ENCODE results near the gene CTIF.

The CTIF gene

GRCh38 chr18:48533340-48534070 is 5.3 kb upstream of the CTIF start:
- DNase-seq (ENCODE audit: low read depth) = no peak

DNA sequence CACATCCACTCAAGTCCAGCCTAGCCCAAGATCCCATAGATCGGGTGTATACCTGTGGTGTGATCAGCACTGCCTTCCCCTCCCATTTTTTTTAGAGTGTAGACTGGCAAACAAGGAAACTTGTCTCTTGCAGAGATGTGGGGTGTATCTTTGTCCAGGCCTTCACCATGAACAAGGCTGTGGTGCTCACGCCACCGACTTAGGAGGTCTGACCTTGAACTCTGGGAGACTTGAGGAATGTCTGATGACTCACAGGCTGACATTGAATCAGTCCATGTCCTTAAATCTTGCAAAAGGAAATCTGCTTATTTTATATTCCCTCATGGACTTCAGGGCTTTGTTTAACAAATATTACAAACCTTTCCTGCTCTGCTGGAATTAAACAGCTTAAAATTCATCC is 4.5 kb upstream of the CTIF start:
- no peak for DNase-seq (ENCODE audit: low read depth)

DNA sequence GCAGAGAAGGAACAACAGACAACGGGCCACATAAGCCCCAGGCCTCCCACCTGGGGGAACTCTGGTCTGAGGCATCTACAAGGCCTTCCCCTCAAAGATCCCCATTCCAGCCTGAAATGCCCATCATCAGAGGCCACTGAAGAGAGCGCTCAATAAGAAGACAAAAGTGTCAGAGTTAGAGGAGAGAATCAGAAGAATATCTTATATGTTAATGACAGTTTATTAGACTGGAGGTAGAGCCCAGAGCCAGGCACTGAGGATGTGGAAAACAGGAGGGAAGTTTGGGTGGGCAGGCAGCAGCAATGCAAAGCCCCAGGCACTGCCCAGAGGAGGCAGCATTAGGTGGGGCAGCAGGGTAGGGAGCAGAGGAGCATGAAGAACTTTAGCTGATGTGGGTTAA is 2.9 kb upstream of the CTIF start:
- DNase-seq (ENCODE audit: low read depth) = no peak

DNA sequence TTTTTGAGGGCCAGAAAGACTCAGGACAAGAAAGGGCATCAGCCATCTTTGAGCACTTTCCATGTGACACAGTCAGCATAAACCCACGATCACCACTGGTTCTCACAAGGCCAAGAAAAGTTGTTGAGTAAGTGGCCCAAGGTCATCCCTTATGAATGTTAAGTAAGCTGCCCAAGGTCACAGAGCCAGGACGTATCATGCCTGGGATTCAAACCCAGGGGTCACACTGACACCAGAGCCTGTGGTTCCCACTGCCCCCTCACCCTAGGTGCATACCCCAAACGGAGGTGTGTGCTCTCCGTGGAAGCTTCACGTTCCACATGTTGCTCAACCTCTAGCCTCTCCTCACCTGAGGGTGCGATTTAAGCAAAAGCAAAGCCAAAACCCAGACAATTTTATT is 2.3 kb upstream of the CTIF start:
- no peak for DNase-seq (ENCODE audit: low read depth)

DNA sequence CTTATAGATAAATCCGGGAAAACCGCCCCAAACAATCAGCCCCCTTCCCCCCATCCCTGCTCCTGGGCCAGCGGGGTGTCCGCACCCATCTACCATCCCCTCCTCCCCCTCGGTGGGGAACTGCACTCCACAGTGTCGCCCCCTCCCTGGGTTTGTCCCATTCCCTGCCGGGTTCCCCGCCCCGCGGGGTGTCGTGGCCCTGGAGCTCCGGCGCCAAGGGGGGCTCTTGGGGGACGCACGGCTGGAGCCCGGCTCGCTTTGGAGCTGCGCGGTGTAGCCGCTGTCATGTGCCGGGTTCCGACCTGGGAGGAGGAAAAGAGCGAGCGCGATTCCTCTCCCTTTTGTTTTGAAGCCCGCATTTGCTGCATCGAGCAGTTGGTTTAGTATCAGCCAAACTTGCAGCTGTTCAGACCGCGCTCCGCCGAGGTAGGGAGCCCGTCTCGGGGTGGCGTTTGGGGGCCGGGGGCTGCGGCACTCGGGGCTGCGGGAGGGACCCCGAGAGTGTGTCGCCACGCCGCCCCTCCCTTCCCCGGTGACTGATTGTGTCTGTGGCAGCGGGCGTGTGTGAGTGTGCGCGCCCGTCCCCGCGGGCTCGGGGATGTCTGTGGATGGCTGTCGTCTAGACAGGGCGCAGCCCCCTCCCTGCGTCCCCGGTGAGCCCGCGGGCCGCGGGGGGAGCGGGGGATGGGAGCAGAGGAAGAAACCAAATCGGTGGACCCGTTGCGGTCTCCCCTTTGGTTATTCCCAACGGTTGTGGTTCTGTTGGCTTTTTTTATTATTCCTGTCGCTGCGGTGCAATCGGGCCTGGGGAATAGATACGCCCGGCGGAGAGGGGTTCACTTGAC is 797 bp downstream of the CTIF start:
- DNase-seq (ENCODE audit: low read depth) = no peak

DNA sequence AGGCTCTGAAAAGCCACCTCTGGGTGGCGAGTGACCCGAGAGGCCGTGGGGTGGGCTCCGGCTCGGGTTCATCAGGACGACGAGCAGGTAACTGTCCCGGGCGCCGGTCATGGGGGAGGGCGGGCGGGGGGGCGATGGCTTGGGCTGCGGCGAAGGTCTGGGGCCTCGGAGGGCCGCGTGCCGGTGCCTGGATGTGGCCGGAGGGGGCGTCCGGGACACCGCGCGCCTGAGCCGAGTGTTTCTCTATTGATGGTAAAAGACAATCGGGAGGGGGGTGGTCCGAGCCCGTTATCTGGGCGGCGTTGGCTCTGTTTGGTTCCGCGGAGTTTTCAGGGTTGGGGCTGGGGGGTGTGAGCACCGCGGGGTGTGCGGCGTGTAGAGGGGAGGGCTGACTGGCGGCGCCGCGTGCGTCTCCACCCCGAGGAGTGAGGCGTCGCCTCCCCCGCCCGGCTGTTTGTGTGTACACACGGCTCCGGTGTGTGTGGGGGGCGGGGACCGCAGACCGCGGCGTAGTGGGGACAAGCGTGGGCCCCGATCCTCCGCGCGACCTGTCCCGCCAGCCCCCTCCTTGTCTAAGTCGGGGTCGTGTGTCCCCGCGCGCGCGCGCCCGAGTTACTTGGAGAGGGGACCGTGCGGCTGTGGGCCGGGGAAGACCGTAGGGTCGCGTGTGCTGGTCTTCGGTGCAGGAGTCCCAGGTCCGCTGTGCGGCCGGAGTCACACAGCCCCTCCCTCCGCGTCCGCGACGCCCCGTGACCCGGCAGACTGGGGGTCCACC is 1.6 kb downstream of the CTIF start:
- DNase-seq (ENCODE audit: low read depth) = no peak

GRCh38 chr18:48541026-48541746 is 2.4 kb downstream of the CTIF start:
- DNase-seq (ENCODE audit: low read depth) = no peak

DNA sequence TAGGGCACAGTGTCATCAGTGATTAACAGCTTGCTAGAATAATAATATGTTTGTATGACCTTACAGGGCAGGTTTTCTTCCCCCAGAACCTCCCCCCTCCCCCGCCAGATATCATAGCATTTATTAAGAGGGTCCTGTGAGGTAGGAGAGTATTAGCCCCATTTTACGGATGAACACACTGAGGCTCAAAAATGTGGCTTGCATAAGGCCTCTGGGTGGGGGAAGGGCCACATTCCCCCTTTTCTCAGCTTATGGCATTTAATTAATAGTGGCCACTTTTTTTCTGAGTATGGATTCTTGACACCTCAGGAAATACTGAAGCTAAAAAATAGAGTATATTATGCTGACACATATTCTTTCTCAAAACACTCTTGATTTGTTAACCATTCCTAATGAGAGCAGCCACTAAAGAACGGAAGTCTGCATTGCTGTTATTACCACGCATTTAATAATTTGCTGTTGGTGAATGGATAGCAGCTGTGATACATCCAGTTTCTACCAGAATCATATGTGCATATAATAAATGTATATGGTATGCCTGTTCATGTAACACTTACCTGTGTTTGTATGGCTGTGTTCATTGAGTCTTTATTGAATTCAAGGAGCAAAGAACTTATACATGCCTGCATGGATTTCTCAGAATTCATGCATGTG is 3.0 kb downstream of the CTIF start:
- no peak for DNase-seq (ENCODE audit: low read depth)

GRCh38 chr18:48542513-48543181 is 3.8 kb downstream of the CTIF start:
- DNase-seq (ENCODE audit: low read depth) = no peak

DNA sequence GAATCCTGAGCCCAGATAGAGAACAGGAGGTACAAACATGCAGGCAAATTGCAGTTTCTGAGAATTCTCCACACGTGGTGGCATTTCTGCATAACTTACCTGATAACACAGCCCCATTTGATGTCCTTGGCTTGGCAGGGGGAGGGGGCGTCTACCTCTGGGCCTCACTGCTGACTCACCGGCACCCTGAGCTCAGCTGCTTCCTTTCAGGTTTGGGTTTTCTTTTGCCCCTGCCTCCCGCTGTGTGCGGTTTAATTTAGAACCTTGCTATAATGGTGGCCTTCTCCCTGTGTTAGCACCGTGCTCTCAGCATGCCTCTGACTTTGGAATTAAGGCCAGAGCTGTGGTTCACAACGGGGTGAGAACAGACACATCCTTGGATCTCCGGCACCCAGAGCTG is 4.4 kb downstream of the CTIF start:
- no peak for DNase-seq (ENCODE audit: low read depth)

DNA sequence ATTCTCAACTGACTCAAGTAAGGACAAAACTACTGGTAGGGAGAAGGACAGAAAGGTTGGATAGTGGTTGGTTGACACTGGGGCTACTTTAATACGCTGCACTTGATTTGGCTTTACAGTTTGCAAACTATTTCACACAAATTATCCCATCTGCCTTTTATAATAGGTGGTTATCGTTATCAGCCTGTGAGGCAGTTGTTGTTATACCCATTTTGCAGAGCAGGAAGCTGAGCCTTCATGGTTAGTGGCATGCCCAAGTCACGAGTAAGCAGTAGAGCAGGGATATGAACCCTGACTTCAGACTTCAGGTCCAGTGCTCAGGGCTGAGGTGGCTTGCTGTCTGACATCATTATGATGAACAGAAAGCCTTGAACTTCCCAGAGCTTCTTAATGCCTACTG is 5.3 kb downstream of the CTIF start:
- no peak for DNase-seq (ENCODE audit: low read depth)

GRCh38 chr18:48544661-48545415 is 6.0 kb downstream of the CTIF start:
- no peak for DNase-seq (ENCODE audit: low read depth)

DNA sequence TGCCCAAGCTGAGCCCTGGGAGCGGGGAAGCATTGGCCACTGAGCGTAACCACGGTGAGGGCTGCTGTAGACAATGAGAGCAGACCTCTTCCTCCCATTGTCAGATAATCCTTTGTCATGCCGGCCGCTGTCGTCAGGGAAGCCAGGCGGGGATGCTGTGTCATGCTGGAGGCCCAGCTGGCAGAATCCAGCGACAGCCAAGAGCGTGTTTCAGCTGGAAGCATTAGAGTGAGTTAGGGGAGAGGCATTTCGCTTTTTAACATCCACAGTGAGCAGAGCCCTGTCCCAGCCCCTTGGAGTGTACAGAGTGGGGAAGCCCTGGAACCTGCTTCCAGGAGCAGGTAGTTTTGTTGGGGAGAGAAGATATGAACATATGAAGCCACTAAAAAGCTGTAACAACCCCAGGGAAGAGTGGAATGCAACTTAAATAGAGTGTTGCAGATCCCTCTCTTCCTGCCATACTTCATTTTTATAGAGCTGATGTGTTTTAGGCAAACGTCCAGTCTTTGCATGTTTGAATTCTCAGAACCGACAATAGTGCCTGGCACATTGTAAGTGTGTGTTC is 7.0 kb downstream of the CTIF start:
- no peak for DNase-seq (ENCODE audit: low read depth)

- DNase-seq (ENCODE audit: low read depth) = no peak
These were observed 7.6 kb downstream of the CTIF start for GRCh38 chr18:48546396-48546795.

GRCh38 chr18:48547531-48547981 is 8.7 kb downstream of the CTIF start:
- no peak for DNase-seq (ENCODE audit: low read depth)

DNA sequence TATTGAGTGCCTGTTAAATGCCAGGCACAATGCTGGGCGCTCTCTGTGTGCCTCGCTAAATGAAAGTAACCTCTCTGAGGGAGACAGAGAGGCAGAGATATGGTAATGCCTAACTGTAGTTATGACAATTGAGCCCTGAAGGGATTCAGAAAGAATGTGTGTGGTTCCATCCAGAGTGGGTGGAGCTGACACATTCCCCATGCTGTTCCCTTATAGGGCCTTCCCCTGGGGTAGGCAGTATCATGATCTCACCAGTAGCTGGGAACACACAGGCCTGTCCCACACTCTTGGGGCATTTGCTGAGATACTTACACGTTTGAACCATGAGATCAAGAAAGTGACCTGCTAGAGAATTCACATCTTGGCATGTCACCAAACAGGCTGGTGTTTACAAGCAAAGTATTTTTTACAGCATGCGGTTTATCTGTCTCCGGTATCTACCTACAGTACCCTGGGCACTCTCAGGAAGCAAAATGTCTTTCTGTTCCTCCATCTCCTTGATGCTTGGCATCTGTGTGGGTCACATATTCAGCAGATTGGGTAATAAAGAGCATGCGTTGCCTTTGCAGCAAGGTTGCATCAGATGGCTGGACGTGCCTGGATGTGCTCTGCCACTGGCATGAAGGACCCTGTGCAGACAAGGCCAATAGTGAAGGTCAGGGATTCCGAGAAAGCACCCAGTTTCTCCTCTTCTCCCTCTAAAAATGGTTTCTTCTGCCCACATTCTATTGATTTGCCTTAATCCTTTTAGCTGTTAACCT is 9.4 kb downstream of the CTIF start:
- DNase-seq (ENCODE audit: low read depth) = no peak

- no peak for DNase-seq (ENCODE audit: low read depth)
These were observed 10.1 kb downstream of the CTIF start for GRCh38 chr18:48548921-48549320.

DNA sequence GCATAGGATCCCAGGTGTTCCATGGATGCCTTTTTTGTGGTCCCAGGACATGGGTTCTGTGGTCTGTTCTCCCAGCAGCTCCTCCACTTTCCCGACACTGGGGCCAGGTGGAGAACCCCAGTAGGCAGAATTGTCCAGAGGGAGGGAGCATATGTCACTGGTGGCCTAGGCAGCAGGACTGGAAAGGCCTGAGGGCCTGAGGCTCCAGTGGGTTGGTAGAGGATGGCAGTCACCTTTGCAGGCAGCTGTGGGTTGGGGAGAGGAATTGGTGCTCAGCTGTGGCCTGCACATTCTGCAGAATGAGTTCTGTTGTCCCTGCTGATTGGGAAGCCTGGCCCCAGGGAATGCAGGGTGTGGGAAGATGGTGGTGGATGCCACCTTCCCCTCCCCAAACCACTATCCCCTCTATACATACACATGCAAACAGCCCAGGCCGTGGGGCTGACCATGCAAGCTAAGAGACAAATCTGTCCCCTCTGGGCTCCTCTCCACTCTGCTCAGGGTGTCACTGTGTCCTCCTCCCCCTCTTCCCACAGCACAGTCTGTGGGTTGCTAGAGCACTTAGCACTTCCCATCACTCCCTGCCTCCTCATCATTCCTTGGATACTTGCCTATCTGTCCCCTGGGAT is 11.4 kb downstream of the CTIF start:
- no peak for DNase-seq (ENCODE audit: low read depth)

DNA sequence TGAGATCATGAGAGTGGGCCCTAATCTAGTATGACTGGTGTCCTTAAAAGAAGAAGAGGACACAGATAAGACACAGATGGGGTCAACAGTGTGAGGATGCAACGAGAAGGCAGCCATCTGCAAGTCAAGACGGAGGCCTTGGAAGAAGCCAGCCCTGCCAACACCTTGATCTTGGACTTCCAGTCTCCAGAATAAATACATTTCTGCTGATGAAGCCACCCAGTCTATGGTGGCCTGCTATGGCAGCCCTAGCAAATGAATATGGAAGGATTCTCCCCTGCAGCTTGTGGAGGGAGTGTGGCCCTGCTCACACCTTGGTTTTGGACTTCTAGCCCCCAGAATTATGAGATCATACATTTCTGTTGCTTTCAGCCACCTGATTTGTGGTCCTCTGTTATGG is 12.3 kb downstream of the CTIF start:
- DNase-seq (ENCODE audit: low read depth) = no peak

Data from stimulated activated CD8-positive, alpha-beta memory T cell treated with anti-CD3 and anti-CD28 coated beads, Interleukin-15, amount 100 ng/mL, for 24 hours (primary cell).